OCI-LY7 (cell line): ENCODE measurements around the gene LRRC31. TPM values are rescaled to one million over a fixed set of nuclear protein-coding genes. Genes with fewer than 3 reads are reported as not detected.

ENCODE experiments used
- BruUV-seq: library from RNA; stranded (reverse); fragments of 400-500 nt; replicated peaks from 2 replicates; lab custom pipeline; 2021; lab: Mats Ljungman, UMichigan
- CTCF ChIA-PET: fragments of 300-600 bp; sonication (Branson Sonifier 250); formaldehyde crosslinking; loops from one replicate; lab custom pipeline; 2022; ENCODE audit warnings: antibody characterized with exemption; ENCODE audit not compliant: unreplicated experiment; lab: Charles Lee
- POLR2A ChIA-PET: fragments of 300-600 bp; sonication (Branson Sonifier 250); formaldehyde crosslinking; loops from one replicate; lab custom pipeline; 2022; ENCODE audit warnings: antibody characterized with exemption; lab: Charles Lee
- DNase-seq: peaks from one replicate; pipeline ENCODE4 v3.0.0-alpha.2; 2015; ENCODE audit warnings: low spot score
- H2AFZ ChIP-seq: fragments of 200-600 bp; sonication (generic), shearing (Covaris generic); 2 replicates; pipeline ENCODE4 v1.6.1; 2014; ENCODE audit warnings: mild to moderate bottlenecking, antibody characterized with exemption, low read length, moderate library complexity
- H3K27ac ChIP-seq: fragments of 200-600 bp; sonication (generic); 2 replicates; pipeline ENCODE4 v1.5.1; 2014; ENCODE audit warnings: mixed run types, low read depth, mild to moderate bottlenecking, moderate library complexity, low read length, inconsistent platforms; ENCODE audit not compliant: poor library complexity, severe bottlenecking
- H3K36me3 ChIP-seq: fragments of 200-600 bp; sonication (generic); 2 replicates; pipeline ENCODE4 v1.6.1; 2014; ENCODE audit warnings: mild to moderate bottlenecking, antibody characterized with exemption, low read length, moderate library complexity, mixed read lengths; ENCODE audit not compliant: insufficient read depth
- H3K4me1 ChIP-seq: fragments of 200-600 bp; sonication (generic); 2 replicates; pipeline ENCODE4 v1.5.1; 2014; ENCODE audit warnings: mild to moderate bottlenecking, low read length; ENCODE audit not compliant: insufficient read depth, poor library complexity, severe bottlenecking
- H3K4me2 ChIP-seq: fragments of 200-600 bp; sonication (generic); 2 replicates; pipeline ENCODE4 v1.6.1; 2014; ENCODE audit warnings: mild to moderate bottlenecking, low read length
- H3K4me3 ChIP-seq: fragments of 200-600 bp; sonication (generic); 2 replicates; pipeline ENCODE4 v1.5.1; 2014; ENCODE audit warnings: mild to moderate bottlenecking, low read depth, low read length; ENCODE audit not compliant: poor library complexity, severe bottlenecking
- H3K79me2 ChIP-seq: fragments of 200-600 bp; sonication (generic); 2 replicates; pipeline ENCODE4 v1.6.1; 2016; ENCODE audit warnings: low read depth, mild to moderate bottlenecking, low read length, moderate library complexity, mixed read lengths; ENCODE audit not compliant: insufficient read depth
- H3K9me2 ChIP-seq: fragments of 200-600 bp; sonication (generic); 2 replicates; pipeline ENCODE4 v1.6.1; 2016; ENCODE audit warnings: mild to moderate bottlenecking, low read length, mixed read lengths; ENCODE audit not compliant: insufficient read depth
- H3K9me3 ChIP-seq: fragments of 200-600 bp; sonication (generic); 2 replicates; pipeline ENCODE4 v1.6.1; 2014; ENCODE audit warnings: mild to moderate bottlenecking, mixed run types, low read length, mixed read lengths
- H4K20me1 ChIP-seq: fragments of 200-600 bp; sonication (generic); 2 replicates; pipeline ENCODE4 v1.6.1; 2014; ENCODE audit warnings: mild to moderate bottlenecking, antibody characterized with exemption, low read length, moderate library complexity, mixed read lengths; ENCODE audit not compliant: insufficient read depth
- CTCF ChIP-seq: fragments of 200-600 bp; sonication (generic); conservative IDR thresholded peaks from 2 replicates; pipeline ENCODE4 v1.5.1; 2014; ENCODE audit warnings: mild to moderate bottlenecking, antibody characterized with exemption, low read length, moderate library complexity, mixed read lengths
- EZH2phosphoT487 ChIP-seq: fragments of 200-600 bp; sonication (generic); IDR thresholded peaks from 2 replicates; pipeline ENCODE4 v1.6.1; 2018; ENCODE audit warnings: low read depth, borderline replicate concordance, mild to moderate bottlenecking, mixed run types, antibody characterized with exemption, low read length, moderate library complexity, mixed read lengths
- intact Hi-C: fragments of 100-400 bp; cut with micrococcal nuclease; formaldehyde crosslinking; loops from one replicate; pipeline ENCODE4 v1.10.0; 2022; ENCODE audit not compliant: unreplicated experiment
- total RNA-seq, 2 experiments: library from RNA; depleted of rRNA in 1 of 2; stranded (reverse); fragments of >200 nt in 1 of 2; shearing (Covaris generic) in 1 of 2; gene quantifications; 2 replicates each; pipeline ENCODE4 v1.2.3, GENCODE V29; 2014 to 2022

Gene LRRC31
- total RNA-seq, 2 experiments from 2014 or later, result not detected

GRCh38 chr3:169867584-169868210 lies 2.0 kb downstream of the LRRC31 start:
- Histone ChIP-seq H3K27ac (no peak overlapping the region), H3K36me3 (no peaks in the 10 kb centered on the region), H3K4me1 (peaks cover 52% of the 10 kb centered on the region), H3K9me3 (no peaks in the 10 kb centered on the region), H4K20me1 (no peaks in the 10 kb centered on the region), H3K4me2 (no peak overlapping the region), H2AFZ (no peak overlapping the region), H3K4me3 (no peak overlapping the region), H3K79me2 (no peaks in the 10 kb centered on the region), H3K9me2 (no peaks in the 10 kb centered on the region)
- no TSS peak for BruUV-seq
- CTCF ChIA-PET, result interaction anchor here (0.6 kb wide), 1 partner anchor 179 kb away, joined by 4 read pairs; no protein-coding TSS in a partner anchor
- TF ChIP-seq CTCF, result no peak
- no peak for TF ChIP-seq EZH2phosphoT487
- intact Hi-C loops, result loop anchor here (10.0 kb wide), 2 partner anchors 317 to 437 kb away; partner anchors contain the start of gene PHC3
- DNase-seq, result no peak
- POLR2A ChIA-PET, result interaction anchor here (0.7 to 1.1 kb wide), 3 partner anchors 81 to 227 kb away, joined by 3 to 8 read pairs (median 3); no protein-coding TSS in a partner anchor

- BruUV-seq, result no TSS peak
Observed at GRCh38 chr3:169865176-169865767, 4.5 kb downstream of the LRRC31 start.

More at GRCh38 chr3:169865176-169865767, 4.5 kb downstream of the LRRC31 start:
- TF ChIP-seq CTCF (peak; percentile 52), EZH2phosphoT487 (no peak)
- ChIA-PET POLR2A (interaction anchor here (0.7 to 1.5 kb wide), 10 partner anchors 21 to 283 kb away, joined by 3 to 6 read pairs (median 4); no protein-coding TSS in a partner anchor), CTCF (interaction anchor here (0.6 to 0.8 kb wide), 2 partner anchors 91 to 156 kb away, joined by 3 read pairs; no protein-coding TSS in a partner anchor)
- Histone ChIP-seq H3K79me2 (no peaks in the 10 kb centered on the region), H3K27ac (no peak overlapping the region), H2AFZ (peak overlapping the region; percentile 98), H3K4me2 (peak overlapping the region; percentile 48), H3K9me2 (no peaks in the 10 kb centered on the region), H3K4me1 (peaks cover 39% of the 10 kb centered on the region), H3K4me3 (no peak overlapping the region), H3K9me3 (no peaks in the 10 kb centered on the region), H3K36me3 (no peaks in the 10 kb centered on the region), H4K20me1 (no peaks in the 10 kb centered on the region)
- intact Hi-C loops, result loop anchor here (10.0 kb wide), 2 partner anchors 320 to 440 kb away; partner anchors contain the start of gene PHC3
- peak; percentile 47 for DNase-seq
